PC-3 (cell line): ENCODE measurements around the gene PSEN2. TPM values are rescaled to one million over a fixed set of nuclear protein-coding genes. Genes with fewer than 3 reads are reported as not detected.

Source experiments
- total RNA-seq: library from RNA; depleted of rRNA; stranded (reverse); fragments of >200 nt; gene quantifications from 2 replicates; pipeline ENCODE4 v1.2.3, GENCODE V29; 2014; rRNA removed

The PSEN2 gene
- total RNA-seq, 1 experiment from 2014 or later = 85.3 TPM

Other genes with a start within 250 kb of the PSEN2 start
- gene ITPKB, start 131.3 kb upstream of the PSEN2 start, total RNA-seq = 17.7 and 24.1 TPM in 2 replicates
- 67.0 and 73.3 TPM in 2 replicates for gene COQ8A, start 69.7 kb downstream of the PSEN2 start, total RNA-seq